T47D (cell line): Measurements from ENCODE around the gene NVL.
A peak's percentile ranks its signal among the peaks of the same experiment; 100 is the strongest.
"Not testable (repeated sequence)": the region's sequence is repeated elsewhere in the genome, so short reads cannot be mapped to it uniquely, and the experiment has no call there.

Experiments
- DNase-seq, 2 experiments: peaks; one replicate each; pipeline versions ENCODE4 v3.0.0 to v3.0.0-alpha.2; 2011 to 2012; ENCODE audit warnings: low read depth in 1 of 2, low spot score in 1 of 2
- JUND ChIP-seq: IDR thresholded peaks from 2 replicates; pipeline ENCODE4 v1.6.1; 2012; ENCODE audit warnings: low read depth
- in situ Hi-C: cut with HindIII; loops from 2 replicates; pipeline ENCODE4 v1.10.0; 2016; ENCODE audit warnings: low sequenced_read_pairs, low pct_unique_long_range_greater_than_20kb

The NVL gene

DNA sequence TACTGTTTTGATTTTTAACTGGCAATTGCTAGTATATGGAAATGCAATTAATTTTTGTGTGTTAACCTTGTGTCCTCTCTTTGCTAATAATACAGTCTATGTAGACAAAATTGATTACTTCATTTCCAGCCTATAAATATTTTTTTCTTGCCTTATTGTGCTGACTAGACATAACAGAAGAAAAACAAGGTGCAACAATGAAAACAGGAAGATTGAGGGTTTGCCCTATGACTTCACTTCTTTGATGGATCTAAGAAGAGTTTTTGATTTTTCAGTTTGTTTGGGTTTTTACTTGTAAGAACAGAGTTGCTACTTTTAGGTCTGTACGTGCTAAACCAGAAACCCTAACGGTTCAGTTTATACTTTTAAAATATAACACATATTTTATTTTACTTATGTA, 18.2 kb upstream of the NVL start:
- in situ Hi-C loops: no loop called here
- DNase-seq: no peak
- no peak for TF ChIP-seq JUND

DNA sequence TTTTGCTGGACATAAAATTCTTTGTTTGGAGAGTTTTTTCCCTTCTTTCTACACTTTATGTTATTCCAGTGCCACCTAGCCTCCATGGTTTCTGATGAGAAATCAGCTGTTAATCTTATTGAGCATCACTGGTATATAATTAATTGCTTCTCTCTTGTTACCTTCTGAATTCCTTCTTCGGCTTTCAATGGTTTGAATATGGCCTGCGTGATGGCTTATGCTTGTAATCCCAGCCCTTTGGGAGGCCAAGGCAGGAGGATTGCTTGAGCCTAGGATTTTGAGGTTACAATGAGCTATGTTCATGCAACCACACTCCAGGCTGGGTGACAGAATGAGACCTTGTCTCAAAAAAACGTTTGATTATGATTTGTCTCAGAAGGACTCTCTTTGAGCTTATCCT, 13.7 kb upstream of the NVL start:
- DNase-seq: no peak
- in situ Hi-C loops: no loop called here
- TF ChIP-seq JUND: no peak

GRCh38 chr1:224340453-224341384, 10.7 kb upstream of the NVL start:
- in situ Hi-C loops: not testable (repeated sequence)
- DNase-seq: peak in 1 of 2 experiments; percentile 49

- in situ Hi-C loops: no loop called here
- no peak for TF ChIP-seq JUND
- no peak for DNase-seq
Observed at GRCh38 chr1:224339442-224340033, 9.6 kb upstream of the NVL start.

DNA sequence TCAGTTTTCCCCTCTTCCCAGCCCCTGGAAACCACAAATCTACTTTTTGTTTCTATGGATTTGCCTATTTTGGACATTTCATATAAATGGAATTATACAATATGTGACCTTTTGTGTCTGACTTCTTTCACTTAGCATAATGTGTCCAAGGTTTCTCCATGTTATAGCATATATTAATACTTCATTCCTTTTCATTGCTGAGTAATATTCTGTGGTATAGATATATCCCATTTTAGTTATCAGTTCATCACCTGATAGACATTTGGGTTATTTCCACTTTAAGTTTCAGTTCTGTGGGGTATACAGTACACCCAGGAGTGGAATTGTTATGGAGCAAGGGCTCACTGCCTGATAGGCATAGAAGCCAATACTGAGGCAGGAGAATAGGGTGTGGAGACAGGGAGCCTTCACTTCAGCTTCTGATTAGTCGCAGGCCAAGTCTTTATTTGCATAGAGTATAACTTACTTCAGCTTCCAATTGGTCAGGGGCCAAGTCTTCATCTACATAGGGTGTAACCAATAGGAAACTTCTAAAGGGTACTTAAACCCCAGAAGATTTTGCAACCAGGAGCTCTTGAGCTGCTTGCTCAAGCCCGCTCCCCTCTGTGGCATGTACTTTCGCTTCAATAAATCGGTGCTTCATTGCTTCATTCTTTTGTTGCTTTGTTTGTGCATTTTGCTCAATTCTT, 8.3 kb upstream of the NVL start:
- no peak for TF ChIP-seq JUND
- in situ Hi-C loops: no loop called here
- DNase-seq: peak in 1 of 2 experiments; percentile 66

DNA sequence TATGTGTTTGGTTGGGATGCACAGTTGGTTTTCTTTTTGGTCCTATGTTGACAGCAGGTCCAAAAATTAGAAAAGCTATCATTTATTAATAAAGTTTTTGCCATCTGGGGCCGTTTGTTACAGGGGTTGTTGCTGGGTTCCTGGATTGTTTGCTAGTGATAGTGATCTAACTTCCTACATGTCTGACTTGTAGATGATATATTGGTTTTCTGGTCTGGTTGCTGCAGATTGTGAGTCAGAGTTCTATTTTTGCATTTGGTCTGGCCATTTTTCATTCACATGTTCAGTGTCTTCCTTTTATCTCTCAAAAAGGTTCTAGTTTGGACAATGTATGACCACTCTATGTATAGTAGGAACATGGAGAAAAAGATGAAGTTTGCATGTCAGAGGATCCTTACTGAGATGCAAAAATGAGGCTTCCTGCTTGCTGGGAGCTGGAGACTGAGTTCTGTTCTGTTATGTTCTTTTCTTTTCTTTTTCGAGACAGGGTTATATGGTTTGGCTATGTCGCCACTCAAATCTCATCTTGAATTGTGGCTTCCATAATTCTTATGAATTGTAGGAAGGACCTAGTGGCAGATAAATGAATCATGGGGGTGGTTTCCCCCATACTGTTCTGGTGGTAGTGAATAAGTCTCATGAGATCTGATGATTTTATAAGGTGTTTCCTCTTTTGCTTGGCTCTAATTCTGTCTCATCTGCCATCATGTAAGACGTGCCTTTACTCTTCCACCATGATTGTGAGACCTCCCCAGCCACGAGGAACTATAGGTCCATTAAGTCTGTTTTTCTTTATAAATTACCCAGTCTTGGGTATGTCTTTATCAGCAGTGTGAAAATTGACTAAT, 4.2 kb upstream of the NVL start:
- peak in 1 of 2 experiments; percentile 26 for DNase-seq
- in situ Hi-C loops: no loop called here
- no peak for TF ChIP-seq JUND

DNA sequence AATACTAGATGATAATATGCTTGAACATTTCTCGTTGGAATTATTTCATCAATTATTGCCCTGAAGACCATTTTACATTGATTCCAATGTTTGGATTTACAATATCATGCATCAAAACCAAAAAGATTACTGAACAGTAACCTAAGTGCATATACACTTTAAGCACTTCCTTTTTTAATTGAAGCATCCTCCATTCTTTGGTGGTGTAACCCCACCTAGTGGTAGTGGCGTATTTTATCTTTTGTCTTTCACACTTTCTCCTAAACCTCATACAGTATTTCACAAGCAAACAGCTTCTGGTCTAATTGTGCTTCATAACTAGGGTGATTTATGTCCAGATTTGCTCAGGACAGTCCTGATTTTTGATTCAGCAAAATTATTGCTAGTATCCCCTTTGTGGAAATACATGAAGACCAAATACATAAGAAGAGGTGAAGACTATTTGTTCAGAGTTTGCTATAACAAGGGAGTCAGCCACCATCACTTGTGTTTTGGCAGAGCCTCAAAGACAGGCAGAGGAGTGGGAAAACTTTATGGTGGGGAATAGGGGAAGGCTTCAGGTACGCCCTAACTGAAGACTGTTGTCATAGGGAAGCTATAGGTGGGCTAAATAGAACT, 3.4 kb upstream of the NVL start:
- TF ChIP-seq JUND: no peak
- peak in 1 of 2 experiments; percentile 85 for DNase-seq
- in situ Hi-C loops: no loop called here

GRCh38 chr1:224331824-224332223, 1.9 kb upstream of the NVL start:
- TF ChIP-seq JUND: no peak
- in situ Hi-C loops: no loop called here
- DNase-seq: no peak

- no peak for TF ChIP-seq JUND
- in situ Hi-C loops: no loop called here
Observed at GRCh38 chr1:224331326-224331725, 1.4 kb upstream of the NVL start.

GRCh38 chr1:224329484-224329841, 509 bp downstream of the NVL start:
- DNase-seq: no peak
- in situ Hi-C loops: no loop called here
- TF ChIP-seq JUND: no peak

More at GRCh38 chr1:224331326-224331725, 1.4 kb upstream of the NVL start:
- no peak for DNase-seq

DNA sequence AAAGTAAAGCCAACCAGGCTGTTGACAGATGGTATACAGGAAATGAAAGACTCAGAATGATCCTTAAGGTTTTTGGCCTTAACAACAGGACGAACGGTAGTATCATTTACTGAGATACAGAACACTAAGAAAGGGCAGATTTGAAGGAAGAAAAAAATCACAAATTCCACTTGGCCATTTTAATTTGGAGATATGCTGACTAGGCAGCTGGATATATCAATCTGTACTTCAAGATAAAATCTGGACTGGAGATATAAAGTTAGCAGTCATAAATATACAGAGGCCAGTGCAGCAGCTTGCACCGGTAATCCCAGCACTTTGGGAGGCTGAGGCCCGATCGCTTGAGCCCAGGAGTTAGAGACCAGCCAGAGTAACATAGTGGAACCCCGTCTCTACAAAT, 1.3 kb downstream of the NVL start:
- TF ChIP-seq JUND: no peak
- in situ Hi-C loops: no loop called here
- DNase-seq: no peak

GRCh38 chr1:224325959-224326358, 4.0 kb downstream of the NVL start:
- TF ChIP-seq JUND: no peak
- no peak for DNase-seq
- in situ Hi-C loops: no loop called here
